ENCODE results near the gene KAZN. TPM values are rescaled to one million over a fixed set of nuclear protein-coding genes. Genes with fewer than 3 reads are reported as not detected.

The KAZN gene
- polyA plus RNA-seq, 2 of the 4 experiments (the other 2 are of a cell fraction): 1.3 to 1.9 TPM

- H3K4me2 ChIP-seq: no peak overlapping the region
- TF ChIP-seq HDAC2 (IDR thresholded peaks at IDR 0.05): no peak
- TF ChIP-seq RCOR1 (IDR thresholded peaks at IDR 0.05; ENCODE audit: low read depth, low read length): no peak
- TF ChIP-seq E2F6 (IDR thresholded peaks at IDR 0.05; ENCODE audit: borderline replicate concordance, low read depth): no peak
- no peak for TF ChIP-seq SREBF2 (IDR thresholded peaks at IDR 0.05)
- TF ChIP-seq SMC3 (IDR thresholded peaks at IDR 0.05): no peak
- no peak for TF ChIP-seq ELK1 (IDR thresholded peaks at IDR 0.05; ENCODE audit: low read depth, low read length)
- no peak for TF ChIP-seq FOSB (CRISPR knock-in tag; IDR thresholded peaks at IDR 0.05)
- TF ChIP-seq NR3C1 (IDR thresholded peaks at IDR 0.05): no peak
- no peak for TF ChIP-seq RNF2 (IDR thresholded peaks at IDR 0.05; ENCODE audit: borderline replicate concordance, low read depth)
- TF ChIP-seq BHLHE40 (IDR thresholded peaks at IDR 0.05; ENCODE audit: low read depth, low read length): no peak
- no peak for TF ChIP-seq JUNB (IDR thresholded peaks at IDR 0.05)
- TF ChIP-seq RFX5 (IDR thresholded peaks at IDR 0.05): no peak
- no peak for TF ChIP-seq ZFP36 (IDR thresholded peaks at IDR 0.05; ENCODE audit: borderline replicate concordance, partially characterized antibody)
- no peak for TF ChIP-seq MYC (IDR thresholded peaks at IDR 0.05; ENCODE audit: borderline replicate concordance, low read length)
- no peak for TF ChIP-seq EHF (CRISPR knock-in tag; IDR thresholded peaks at IDR 0.05)
- TF ChIP-seq CBX8 (IDR thresholded peaks at IDR 0.05): no peak
- no peak for TF ChIP-seq TP53 (CRISPR knock-in tag; IDR thresholded peaks at IDR 0.05)
- ChIA-PET POLR2A (no interaction called here), CTCF (interaction anchor here (1.1 kb wide), 1 partner anchor 8 kb away, joined by 4 read pairs; no protein-coding TSS in a partner anchor)
- FAIRE-seq: no peak
- no peak for DNase-seq (ENCODE audit: low read depth in 1 of 2, low spot score in 1 of 2)
- H3K4me1 ChIP-seq: no peaks in the 10 kb centered on the region
- 23% methylated on average over 1 of the region's 1 CpG for WGBS (ENCODE audit: missing lambda C conversion rate)
- ATAC-seq: no peak
- H3K9me3 ChIP-seq: no peaks in the 10 kb centered on the region
- H3K27ac ChIP-seq: no peak overlapping the region
- no peak overlapping the region for H3K4me3 ChIP-seq
Measured at GRCh38 chr1:14786681-14787080, 188.2 kb downstream of the KAZN start.

DNA sequence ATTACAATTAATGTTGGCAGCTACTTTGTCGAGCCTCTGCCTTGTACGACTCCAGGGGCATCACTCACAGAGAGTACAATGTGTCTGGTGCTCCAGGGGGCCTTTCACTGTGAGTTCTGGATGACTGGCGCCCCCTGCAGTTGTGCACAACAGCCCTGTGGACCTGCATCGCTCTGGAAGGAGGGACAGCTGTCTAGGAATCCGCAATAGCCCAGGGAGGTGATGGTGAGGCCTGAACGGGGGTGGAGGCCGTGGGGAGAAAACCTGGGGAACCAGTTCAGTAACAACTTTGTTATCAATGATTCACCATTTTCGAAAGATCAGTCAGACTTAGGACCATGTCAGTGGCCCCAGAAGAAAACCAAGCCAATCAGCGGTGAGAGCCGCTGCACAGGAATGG lies 189.1 kb downstream of the KAZN start:
- TF ChIP-seq CHD2 (IDR thresholded peaks at IDR 0.05; ENCODE audit: low read length, partially characterized antibody): no peak
- TF ChIP-seq, protein P1, sequence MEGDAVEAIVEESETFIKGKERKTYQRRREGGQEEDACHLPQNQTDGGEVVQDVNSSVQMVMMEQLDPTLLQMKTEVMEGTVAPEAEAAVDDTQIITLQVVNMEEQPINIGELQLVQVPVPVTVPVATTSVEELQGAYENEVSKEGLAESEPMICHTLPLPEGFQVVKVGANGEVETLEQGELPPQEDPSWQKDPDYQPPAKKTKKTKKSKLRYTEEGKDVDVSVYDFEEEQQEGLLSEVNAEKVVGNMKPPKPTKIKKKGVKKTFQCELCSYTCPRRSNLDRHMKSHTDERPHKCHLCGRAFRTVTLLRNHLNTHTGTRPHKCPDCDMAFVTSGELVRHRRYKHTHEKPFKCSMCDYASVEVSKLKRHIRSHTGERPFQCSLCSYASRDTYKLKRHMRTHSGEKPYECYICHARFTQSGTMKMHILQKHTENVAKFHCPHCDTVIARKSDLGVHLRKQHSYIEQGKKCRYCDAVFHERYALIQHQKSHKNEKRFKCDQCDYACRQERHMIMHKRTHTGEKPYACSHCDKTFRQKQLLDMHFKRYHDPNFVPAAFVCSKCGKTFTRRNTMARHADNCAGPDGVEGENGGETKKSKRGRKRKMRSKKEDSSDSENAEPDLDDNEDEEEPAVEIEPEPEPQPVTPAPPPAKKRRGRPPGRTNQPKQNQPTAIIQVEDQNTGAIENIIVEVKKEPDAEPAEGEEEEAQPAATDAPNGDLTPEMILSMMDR (IDR thresholded peaks at IDR 0.05): 0 out of 3 replicates have a peak, but pooled peaks have one; percentile 6
- Histone ChIP-seq H3K4me1 (no peaks in the 10 kb centered on the region), H3K4me3 (no peak overlapping the region), H3K4me2 (no peak overlapping the region), H3K27ac (no peak overlapping the region), H3K9me3 (no peaks in the 10 kb centered on the region)
- no peak for FAIRE-seq
- ATAC-seq: no peak
- ChIA-PET CTCF (interaction anchor here (1.0 to 1.5 kb wide), 3 partner anchors 8 to 39 kb away, joined by 3 to 5 read pairs (median 4); no protein-coding TSS in a partner anchor), POLR2A (no interaction called here)
- no peak for DNase-seq (ENCODE audit: low read depth in 1 of 2, low spot score in 1 of 2)
- WGBS (ENCODE audit: missing lambda C conversion rate): 10% methylated on average over 9 of the region's 10 CpGs

- no peak for DNase-seq (ENCODE audit: low read depth in 1 of 2, low spot score in 1 of 2)
- 31% methylated on average over 7 of the region's 7 CpGs for WGBS (ENCODE audit: missing lambda C conversion rate)
- no peaks in the 10 kb centered on the region for H3K9me3 ChIP-seq
- H3K27ac ChIP-seq: no peak overlapping the region
- ChIA-PET CTCF (interaction anchor here (1.0 to 1.5 kb wide), 2 partner anchors 9 to 40 kb away, joined by 3 to 5 read pairs; no protein-coding TSS in a partner anchor), POLR2A (no interaction called here)
- no peak for FAIRE-seq
- no peak overlapping the region for H3K4me3 ChIP-seq
- H3K4me1 ChIP-seq: no peaks in the 10 kb centered on the region
- ATAC-seq: no peak
- H3K4me2 ChIP-seq: no peak overlapping the region
- no peak for TF ChIP-seq SREBF2 (IDR thresholded peaks at IDR 0.05)
- TF ChIP-seq JUN (IDR thresholded peaks at IDR 0.05): no peak
- TF ChIP-seq FOSB (CRISPR knock-in tag; IDR thresholded peaks at IDR 0.05): no peak
- no peak for TF ChIP-seq RFX5 (IDR thresholded peaks at IDR 0.05)
- TF ChIP-seq NFE2L2 (conservative IDR thresholded peaks at IDR 0.05; ENCODE audit: low read length): no peak
- no peak for TF ChIP-seq POLR2AphosphoS2 (conservative IDR thresholded peaks at IDR 0.05; ENCODE audit: low read length)
- TF ChIP-seq FOXS1 (CRISPR knock-in tag; IDR thresholded peaks at IDR 0.05): no peak
- TF ChIP-seq FOSL2 (IDR thresholded peaks at IDR 0.05): no peak
- no peak for TF ChIP-seq FOSL2 (CRISPR knock-in tag; IDR thresholded peaks at IDR 0.05)
- TF ChIP-seq, protein P2, sequence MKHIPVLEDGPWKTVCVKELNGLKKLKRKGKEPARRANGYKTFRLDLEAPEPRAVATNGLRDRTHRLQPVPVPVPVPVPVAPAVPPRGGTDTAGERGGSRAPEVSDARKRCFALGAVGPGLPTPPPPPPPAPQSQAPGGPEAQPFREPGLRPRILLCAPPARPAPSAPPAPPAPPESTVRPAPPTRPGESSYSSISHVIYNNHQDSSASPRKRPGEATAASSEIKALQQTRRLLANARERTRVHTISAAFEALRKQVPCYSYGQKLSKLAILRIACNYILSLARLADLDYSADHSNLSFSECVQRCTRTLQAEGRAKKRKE (CRISPR knock-in tag; IDR thresholded peaks at IDR 0.05; ENCODE audit: low read depth): no peak
- no peak for TF ChIP-seq MAFK (IDR thresholded peaks at IDR 0.05; ENCODE audit: partially characterized antibody)
- TF ChIP-seq SMC3 (IDR thresholded peaks at IDR 0.05): no peak
- TF ChIP-seq CHD4 (IDR thresholded peaks at IDR 0.05; ENCODE audit: borderline replicate concordance): no peak
- no peak for TF ChIP-seq GATA3 (IDR thresholded peaks at IDR 0.05; ENCODE audit: borderline replicate concordance)
- no peak for TF ChIP-seq ELK1 (IDR thresholded peaks at IDR 0.05; ENCODE audit: low read depth, low read length)
- no peak for TF ChIP-seq EP300 (IDR thresholded peaks at IDR 0.05)
- TF ChIP-seq RARB (CRISPR knock-in tag; IDR thresholded peaks at IDR 0.05): no peak
Measured at GRCh38 chr1:14788080-14788479, 189.6 kb downstream of the KAZN start.

Measured in A549 (cell line).